Glutamatergic neuron (in vitro differentiated cells): Measurements from ENCODE around the gene BPI. TPM values are rescaled to one million over a fixed set of nuclear protein-coding genes. Genes with fewer than 3 reads are reported as not detected.
"Not testable (repeated sequence)": the region's sequence is repeated elsewhere in the genome, so short reads cannot be mapped to it uniquely, and the experiment has no call there.

Experiments used
- DNase-seq: peaks from one replicate; pipeline ENCODE4 v3.0.0; 2022
- H3K27ac Mint-ChIP-seq: one replicate; pipeline ENCODE4 v1.8.0; 2020; ENCODE audit warnings: mild to moderate bottlenecking, mixed read lengths, inconsistent platforms; ENCODE audit not compliant: unreplicated experiment
- H3K27me3 Mint-ChIP-seq: one replicate; pipeline ENCODE4 v1.8.0; 2020; ENCODE audit warnings: mild to moderate bottlenecking, moderate library complexity, mixed read lengths, inconsistent platforms; ENCODE audit not compliant: unreplicated experiment
- H3K36me3 Mint-ChIP-seq: one replicate; pipeline ENCODE4 v1.8.0; 2020; ENCODE audit warnings: mild to moderate bottlenecking, mixed read lengths, inconsistent platforms; ENCODE audit not compliant: unreplicated experiment
- H3K4me1 Mint-ChIP-seq: one replicate; pipeline ENCODE4 v1.8.0; 2020; ENCODE audit warnings: mild to moderate bottlenecking, low read depth, mixed read lengths, inconsistent platforms; ENCODE audit not compliant: unreplicated experiment
- H3K4me3 Mint-ChIP-seq: one replicate; pipeline ENCODE4 v1.8.0; 2020; ENCODE audit warnings: mild to moderate bottlenecking, mixed read lengths, inconsistent platforms; ENCODE audit not compliant: unreplicated experiment
- H3K9me3 Mint-ChIP-seq: one replicate; pipeline ENCODE4 v1.8.0; 2020; ENCODE audit warnings: mild to moderate bottlenecking, moderate library complexity, mixed read lengths, inconsistent platforms; ENCODE audit not compliant: unreplicated experiment
- total RNA-seq: library from RNA; stranded (reverse); fragmentation: NEBNext Ultra II Directional; extraction: Animal tissue kit (Norgen Biotek cat#: 25700); gene quantifications from one replicate; pipeline ENCODE4 v1.2.1, GENCODE V29; 2021; ENCODE audit not compliant: unreplicated experiment
- TF ChIP-seq, protein P1 (sequence below): fragments of 200-600 bp; sonication (generic); IDR thresholded peaks from one replicate; pipeline ENCODE4 v1.5.0; 2021; ENCODE audit not compliant: partially characterized antibody, unreplicated experiment

BPI gene
- total RNA-seq, 1 donor from 2014 or later, result not detected

DNA sequence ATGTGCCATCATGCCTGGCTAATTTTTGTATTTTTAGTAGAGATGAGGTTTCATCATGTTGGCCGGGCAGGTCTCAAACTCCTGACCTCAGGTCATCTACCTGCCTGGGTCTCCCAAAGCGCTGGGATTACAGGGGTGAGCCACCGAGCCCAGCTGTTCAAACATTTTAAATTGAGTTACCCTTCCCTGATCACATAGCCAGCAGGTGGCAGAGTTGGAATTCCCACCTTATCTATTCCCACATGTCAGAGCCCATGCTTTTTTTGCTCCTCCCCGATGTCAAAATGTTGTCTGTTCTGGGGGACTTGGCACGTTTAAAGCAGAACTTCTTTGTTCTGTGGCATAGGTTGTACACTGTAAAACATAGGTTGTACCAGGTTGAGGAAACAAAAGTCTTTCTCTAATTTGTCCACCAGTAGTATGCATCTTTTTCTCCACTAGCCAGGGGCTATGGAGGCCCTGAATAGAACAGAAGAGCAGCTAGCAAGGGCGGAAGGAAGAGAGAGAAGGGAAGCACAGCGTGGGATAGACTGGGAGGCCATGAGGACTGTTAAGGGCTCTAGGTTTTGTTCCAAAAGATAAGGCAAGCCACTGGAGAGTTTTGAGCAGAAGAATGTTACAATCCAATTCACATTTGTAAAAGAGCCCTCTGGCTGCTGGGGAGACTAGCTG is 35.0 kb downstream of the BPI start:
- Mint-ChIP-seq H3K9me3 (peaks cover 7% of the 10 kb centered on the region), H3K36me3 (peaks cover 5% of the 10 kb centered on the region), H3K27ac (no peak overlapping the region), H3K4me1 (peaks cover 17% of the 10 kb centered on the region), H3K27me3 (peaks cover 10% of the 10 kb centered on the region), H3K4me3 (no peak overlapping the region)
- TF ChIP-seq, protein P1, sequence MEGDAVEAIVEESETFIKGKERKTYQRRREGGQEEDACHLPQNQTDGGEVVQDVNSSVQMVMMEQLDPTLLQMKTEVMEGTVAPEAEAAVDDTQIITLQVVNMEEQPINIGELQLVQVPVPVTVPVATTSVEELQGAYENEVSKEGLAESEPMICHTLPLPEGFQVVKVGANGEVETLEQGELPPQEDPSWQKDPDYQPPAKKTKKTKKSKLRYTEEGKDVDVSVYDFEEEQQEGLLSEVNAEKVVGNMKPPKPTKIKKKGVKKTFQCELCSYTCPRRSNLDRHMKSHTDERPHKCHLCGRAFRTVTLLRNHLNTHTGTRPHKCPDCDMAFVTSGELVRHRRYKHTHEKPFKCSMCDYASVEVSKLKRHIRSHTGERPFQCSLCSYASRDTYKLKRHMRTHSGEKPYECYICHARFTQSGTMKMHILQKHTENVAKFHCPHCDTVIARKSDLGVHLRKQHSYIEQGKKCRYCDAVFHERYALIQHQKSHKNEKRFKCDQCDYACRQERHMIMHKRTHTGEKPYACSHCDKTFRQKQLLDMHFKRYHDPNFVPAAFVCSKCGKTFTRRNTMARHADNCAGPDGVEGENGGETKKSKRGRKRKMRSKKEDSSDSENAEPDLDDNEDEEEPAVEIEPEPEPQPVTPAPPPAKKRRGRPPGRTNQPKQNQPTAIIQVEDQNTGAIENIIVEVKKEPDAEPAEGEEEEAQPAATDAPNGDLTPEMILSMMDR, result no peak
- DNase-seq, result no peak

DNA sequence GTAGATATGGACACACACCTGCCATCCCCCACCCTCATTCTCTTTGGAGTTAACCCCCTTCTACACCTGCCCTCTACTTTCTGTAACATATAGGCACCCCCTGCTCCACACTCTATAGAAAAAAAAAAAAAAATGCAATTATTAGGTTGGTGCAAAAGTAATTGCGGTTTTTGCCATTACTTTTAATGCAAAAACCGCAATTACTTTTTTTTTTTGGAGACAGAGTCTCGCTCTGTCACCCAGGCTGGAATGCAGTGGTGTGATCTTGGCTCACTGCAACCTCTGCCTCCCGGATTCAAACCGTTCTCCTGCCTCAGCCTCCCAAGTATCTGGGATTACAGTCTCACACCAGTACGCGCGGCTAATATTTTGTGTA is 35.6 kb downstream of the BPI start:
- DNase-seq, H3K4me3 Mint-ChIP-seq, H3K27ac Mint-ChIP-seq, H3K9me3 Mint-ChIP-seq, H3K36me3 Mint-ChIP-seq, H3K27me3 Mint-ChIP-seq: not testable (repeated sequence)
- peaks cover 17% of the 10 kb centered on the region for H3K4me1 Mint-ChIP-seq

DNA sequence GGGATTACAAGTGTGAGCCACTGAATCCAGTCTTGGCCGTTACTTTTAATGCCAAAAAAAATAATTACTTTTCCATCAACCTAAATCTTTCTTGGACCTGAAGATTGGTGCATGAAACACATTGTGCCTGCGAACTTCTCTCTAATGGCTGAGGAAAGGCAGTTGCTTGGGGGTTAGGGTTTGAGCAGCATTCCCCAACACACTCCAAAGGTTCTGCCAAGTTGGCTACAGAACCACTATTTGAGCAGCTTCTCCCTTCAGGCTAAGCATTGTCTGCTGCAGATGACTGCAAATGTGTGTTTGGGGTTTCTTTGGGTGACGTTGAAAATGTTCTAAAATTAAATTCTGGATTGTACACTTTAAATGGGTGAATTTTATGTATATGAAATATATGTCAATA is 36.0 kb downstream of the BPI start:
- Mint-ChIP-seq H3K27ac (no peak overlapping the region), H3K4me3 (no peak overlapping the region), H3K4me1 (peaks cover 17% of the 10 kb centered on the region), H3K9me3 (peaks cover 4% of the 10 kb centered on the region), H3K36me3 (peaks cover 5% of the 10 kb centered on the region), H3K27me3 (peaks cover 10% of the 10 kb centered on the region)
- TF ChIP-seq, protein P1, result no peak
- DNase-seq, result no peak

DNA sequence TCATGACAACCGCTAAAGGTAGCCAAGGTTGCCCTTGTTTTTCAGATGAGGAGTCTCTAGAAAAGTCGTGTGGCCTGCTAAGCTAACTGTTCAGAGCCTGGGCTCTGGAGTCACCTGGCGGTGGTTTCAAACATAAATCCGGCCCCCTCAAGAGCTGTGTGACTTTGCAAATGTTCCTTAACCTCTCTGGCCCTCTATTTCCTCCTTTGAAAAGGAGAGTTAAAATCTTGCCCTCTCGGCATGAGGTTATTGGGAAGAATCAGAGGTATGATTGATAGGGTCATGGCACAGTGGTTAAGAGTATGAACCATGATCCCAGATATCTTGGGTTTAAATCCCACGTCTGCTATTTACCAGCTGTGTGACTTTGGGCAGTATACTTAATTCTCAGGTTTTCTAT is 36.7 kb downstream of the BPI start:
- TF ChIP-seq, protein P1, result no peak
- H3K4me3 Mint-ChIP-seq, result no peak overlapping the region
- peaks cover 10% of the 10 kb centered on the region for H3K27me3 Mint-ChIP-seq
- H3K9me3 Mint-ChIP-seq, result peaks cover 4% of the 10 kb centered on the region
- no peak overlapping the region for H3K27ac Mint-ChIP-seq
- peaks cover 17% of the 10 kb centered on the region for H3K4me1 Mint-ChIP-seq
- H3K36me3 Mint-ChIP-seq, result peaks cover 5% of the 10 kb centered on the region
- DNase-seq, result no peak

DNA sequence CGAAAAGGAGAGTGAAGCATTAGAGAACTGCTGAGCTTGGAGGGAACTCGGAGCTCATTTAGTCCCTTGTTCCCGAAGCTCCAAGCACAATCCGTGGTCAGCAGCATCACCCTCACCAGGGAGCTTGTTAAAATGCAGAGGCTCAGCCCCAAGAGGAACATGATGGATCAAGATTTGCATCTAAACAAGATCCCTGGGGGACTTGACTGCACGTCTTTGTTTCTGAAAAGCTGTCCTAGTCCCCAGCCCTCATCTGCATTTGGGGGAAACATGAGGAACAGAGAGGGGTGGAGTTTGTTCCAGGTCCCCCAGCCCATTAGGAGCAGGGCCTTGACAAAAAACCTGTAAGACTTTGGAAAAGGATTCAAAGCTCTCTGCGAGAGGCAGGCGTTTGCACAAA is 38.3 kb downstream of the BPI start:
- DNase-seq, result no peak
- H3K4me3 Mint-ChIP-seq, result peak overlapping the region; percentile 56
- peaks cover 17% of the 10 kb centered on the region for H3K4me1 Mint-ChIP-seq
- peaks cover 6% of the 10 kb centered on the region for H3K27me3 Mint-ChIP-seq
- H3K36me3 Mint-ChIP-seq, result peaks cover 5% of the 10 kb centered on the region
- H3K9me3 Mint-ChIP-seq, result peaks cover 4% of the 10 kb centered on the region
- TF ChIP-seq, protein P1, result no peak
- no peak overlapping the region for H3K27ac Mint-ChIP-seq
